Epithelial cell of esophagus (primary cell): ENCODE results near the gene BLTP3B.

Source experiments
- DNase-seq: peaks from one replicate; pipeline ENCODE4 v3.0.0; 2010; ENCODE audit warnings: low read depth
- H3K4me3 ChIP-seq: 2 replicates; pipeline ENCODE4 v1.5.1; 2011; ENCODE audit warnings: mild to moderate bottlenecking, low read length, control low read depth
- CTCF ChIP-seq: IDR thresholded peaks from 2 replicates; pipeline ENCODE4 v1.5.1; 2011; ENCODE audit warnings: low read depth, mild to moderate bottlenecking, low read length, control low read depth, inconsistent platforms; ENCODE audit not compliant: insufficient read depth; ENCODE audit errors: missing control alignments

Gene BLTP3B

GRCh38 chr12:100163416-100164152 is 20.9 kb upstream of the BLTP3B start:
- peak; percentile 27 for TF ChIP-seq CTCF
- DNase-seq: peak; percentile 77

GRCh38 chr12:100159391-100160104 is 16.9 kb upstream of the BLTP3B start:
- no peak for TF ChIP-seq CTCF
- no peak for DNase-seq
- H3K4me3 ChIP-seq: no peak overlapping the region

More at GRCh38 chr12:100163416-100164152, 20.9 kb upstream of the BLTP3B start:
- no peak overlapping the region for H3K4me3 ChIP-seq

- TF ChIP-seq CTCF: no peak
- no peak overlapping the region for H3K4me3 ChIP-seq
- DNase-seq: no peak
These were observed 15.9 kb upstream of the BLTP3B start for GRCh38 chr12:100158535-100158934.

- H3K4me3 ChIP-seq: no peak overlapping the region
- no peak for DNase-seq
- no peak for TF ChIP-seq CTCF
These were observed 14.8 kb upstream of the BLTP3B start for GRCh38 chr12:100157427-100157821.

- no peak for TF ChIP-seq CTCF
- no peak overlapping the region for H3K4me3 ChIP-seq
- DNase-seq: no peak
These were observed 14.2 kb upstream of the BLTP3B start for GRCh38 chr12:100156731-100157426.

- DNase-seq: peak; percentile 73
- TF ChIP-seq CTCF: peak; percentile 88
- no peak overlapping the region for H3K4me3 ChIP-seq
These were observed 12.0 kb upstream of the BLTP3B start for GRCh38 chr12:100154474-100155247.
